GM12878 (cell line): ENCODE measurements around the gene RNF31. TPM values are rescaled to one million over a fixed set of nuclear protein-coding genes. Genes with fewer than 3 reads are reported as not detected.

Experiments used
- ATAC-seq: fragments of 200-7000 bp; cut with Tn5 transposase; 3 replicates; pipeline ENCODE4 v1.9.1; 2020; ENCODE audit warnings: mild to moderate bottlenecking, moderate library complexity
- BruUV-seq: library from RNA; stranded (reverse); fragments of 400-500 nt; replicated peaks from 2 replicates; lab custom pipeline; 2021; lab: Mats Ljungman, UMichigan
- CTCF ChIA-PET: fragments of 300-600 bp; sonication (Branson Sonifier 250); formaldehyde crosslinking; extraction: SDS; loops from one replicate; lab custom pipeline; 2021; ENCODE audit warnings: inconsistent platforms; lab: Yijun Ruan, JAX
- POLR2A ChIA-PET: fragments of 350-600 bp; formaldehyde crosslinking; extraction: SDS; loops from one replicate; lab custom pipeline; 2021; ENCODE audit warnings: inconsistent platforms; lab: Charles Lee
- RAD21 ChIA-PET: fragments of 300-600 bp; sonication (Branson Sonifier 250); formaldehyde crosslinking; loops from one replicate; lab custom pipeline; 2023; ENCODE audit warnings: antibody characterized with exemption; ENCODE audit not compliant: unreplicated experiment; lab: Charles Lee
- SMC1A ChIA-PET: fragments of 300-600 bp; sonication (Branson Sonifier 250); formaldehyde crosslinking; loops from one replicate; lab custom pipeline; 2023; ENCODE audit not compliant: unreplicated experiment, uncharacterized antibody; lab: Charles Lee
- DNase-seq: peaks from one replicate; pipeline ENCODE4 v3.0.0-alpha.2; 2011; ENCODE audit warnings: low read depth, low spot score
- FAIRE-seq: peaks from 3 replicates; lab custom pipeline; 2011; peaks lifted over from hg19 to GRCh38; lab: Jason Lieb, UNC
- H2AFZ ChIP-seq: 2 replicates; pipeline ENCODE4 v1.6.0; 2011; ENCODE audit warnings: low read depth, low read length, control low read depth; ENCODE audit not compliant: control insufficient read depth
- H3K27ac ChIP-seq: 2 replicates; pipeline ENCODE4 v1.5.1; 2011; ENCODE audit warnings: control low read depth; ENCODE audit not compliant: control insufficient read depth, insufficient read depth
- H3K27me3 ChIP-seq, 2 experiments: replicated peaks in 1 of 2; 2 replicates each; pipeline versions ENCODE4 v1.6.0 to v1.6.1; 2011; ENCODE audit warnings: low read length in 1 of 2; ENCODE audit not compliant: control insufficient read depth in 2 of 2, insufficient read depth in 2 of 2
- H3K36me3 ChIP-seq, 2 experiments: 2 replicates each; pipeline ENCODE4 v1.5.1; 2011; ENCODE audit warnings: low read length in 1 of 2; ENCODE audit not compliant: control insufficient read depth in 2 of 2, insufficient read depth in 2 of 2
- H3K4me1 ChIP-seq: 2 replicates; pipeline ENCODE4 v1.6.1; 2011; ENCODE audit warnings: mild to moderate bottlenecking, low read length, moderate library complexity, mixed read lengths; ENCODE audit not compliant: control insufficient read depth, insufficient read depth
- H3K4me2 ChIP-seq: 2 replicates; pipeline ENCODE4 v1.6.0; 2011; ENCODE audit warnings: control low read depth; ENCODE audit not compliant: control insufficient read depth, insufficient read depth
- H3K4me3 ChIP-seq: fragments of 200-600 bp; sonication (generic); 2 replicates; pipeline ENCODE4 v1.5.1; 2016
- H3K79me2 ChIP-seq: 2 replicates; pipeline ENCODE4 v1.6.0; 2011; ENCODE audit warnings: low read length; ENCODE audit not compliant: control insufficient read depth, insufficient read depth
- H3K9ac ChIP-seq: 2 replicates; pipeline ENCODE4 v1.8.0; 2011; ENCODE audit warnings: low read length, control low read depth, mixed read lengths; ENCODE audit not compliant: control insufficient read depth, insufficient read depth
- H3K9me3 ChIP-seq: replicated peaks from 3 replicates; pipeline ENCODE4 v1.5.1; 2011; ENCODE audit warnings: mild to moderate bottlenecking, low read length; ENCODE audit not compliant: control insufficient read depth, insufficient read depth
- H4K20me1 ChIP-seq: 2 replicates; pipeline ENCODE4 v1.6.0; 2011; ENCODE audit not compliant: control insufficient read depth, insufficient read depth
- ATF7 ChIP-seq: fragments of 450-650 bp; IDR thresholded peaks from 2 replicates; pipeline ENCODE4 v1.6.1; 2016; ENCODE audit warnings: low read depth, mild to moderate bottlenecking
- CHD4 ChIP-seq: fragments of 200-600 bp; sonication (generic); IDR thresholded peaks from 2 replicates; pipeline ENCODE4 v1.6.1; 2016; ENCODE audit warnings: mild to moderate bottlenecking
- HSF1 ChIP-seq: fragments of 150-350 bp; IDR thresholded peaks from 2 replicates; pipeline ENCODE4 v1.6.1; 2014; ENCODE audit warnings: mild to moderate bottlenecking, low read depth, low read length
- NR2C2 ChIP-seq: IDR thresholded peaks from 2 replicates; pipeline ENCODE4 v1.6.1; 2011; ENCODE audit warnings: borderline replicate concordance, low read depth; ENCODE audit not compliant: control insufficient read depth, insufficient read length
- POLR2A ChIP-seq: IDR thresholded peaks from 2 replicates; pipeline ENCODE4 v1.6.1; 2011; ENCODE audit warnings: low read depth, mild to moderate bottlenecking, low read length
- POLR2AphosphoS5 ChIP-seq: IDR thresholded peaks from 2 replicates; pipeline ENCODE4 v1.6.1; 2011; ENCODE audit warnings: mild to moderate bottlenecking, low read length, inconsistent platforms
- SMAD5 ChIP-seq: IDR thresholded peaks from 2 replicates; pipeline ENCODE4 v1.6.1; 2016; ENCODE audit warnings: antibody characterized with exemption, low read depth
- SPI1 ChIP-seq: IDR thresholded peaks from 2 replicates; pipeline ENCODE4 v1.6.1; 2011; ENCODE audit warnings: low read depth, mild to moderate bottlenecking, low read length, moderate library complexity, borderline replicate concordance; ENCODE audit not compliant: insufficient read depth
- WGBS: methylation state at CpG from one replicate; pipeline ENCODE4 v1.1.6; 2016; ENCODE audit warnings: low lambda C conversion rate; ENCODE audit not compliant: insufficient replicate concordance, insufficient coverage; ENCODE audit errors: missing lambda C conversion rate; 5-methylcytosine and 5-hydroxymethylcytosine counted together
- in situ Hi-C: fragments of 300-500 bp; cut with MboI; formaldehyde crosslinking; loops from 9 replicates; pipeline ENCODE4 v1.14.3; 2018; ENCODE audit warnings: mixed read lengths
- intact Hi-C: fragments of 100-400 bp; cut with micrococcal nuclease; formaldehyde crosslinking; loops from one replicate; pipeline ENCODE4 v1.14.2; 2022; ENCODE audit not compliant: unreplicated experiment
- polyA plus RNA-seq, 11 experiments: library from polyadenylated mRNA; depleted of rRNA in 4 of 11; unstranded in 6 of 11; stranded (reverse) in 5 of 11; fragments of >200 nt; fragmentation: Nextera tagmentation in 4 of 11; fragmentation: Illumina TruSeq in 1 of 11; extraction: Ambion mirVana in 4 of 11; extraction: Trizol in 1 of 11; gene quantifications; 1 replicate in 1 of 11; 2 replicates in 10 of 11; pipeline versions ENCODE4 v1.2.1 to v1.2.3, GENCODE V29; 2011 to 2016; ENCODE audit warnings: inconsistent platforms in 2 of 11, missing spikeins in 2 of 11, low read depth in 1 of 11
- total RNA-seq, 4 experiments: library from RNA; depleted of rRNA in 3 of 4; stranded (reverse); fragments of >200 nt in 3 of 4; fragmentation: Illumina TruSeq in 1 of 4; extraction: Trizol in 1 of 4; gene quantifications; 2 replicates each; pipeline versions ENCODE4 v1.2.1 to v1.2.3, GENCODE V29; 2013 to 2021

RNF31 gene
- total and polyA plus RNA-seq, 10 of the 15 experiments (the other 5 are each of a cell fraction or from before 2014, with no cell fraction given), result 8.5 to 92.7 (median 52.0) TPM

- ChIA-PET POLR2A (interaction anchor here (1.4 kb wide), 1 partner anchor 18 kb away, joined by 4 read pairs; no protein-coding TSS in a partner anchor), RAD21 (interaction anchor here (1.7 kb wide), 1 partner anchor 117 kb away, joined by 4 read pairs; no protein-coding TSS in a partner anchor), CTCF (interaction anchor here (0.6 to 1.0 kb wide), 3 partner anchors 33 to 128 kb away, joined by 3 to 5 read pairs (median 3); partner anchors contain the start of genes CHMP4A, CIDEB and MDP1), SMC1A (no interaction called here)
- in situ Hi-C loops (no loop called here), intact Hi-C loops (no loop called here)
- BruUV-seq, result no TSS peak
- FAIRE-seq, result no peak
- no peaks in the 10 kb centered on the region for H3K4me1 ChIP-seq
- H3K27ac ChIP-seq, result no peak overlapping the region
- no peak overlapping the region for H3K4me3 ChIP-seq
- H4K20me1 ChIP-seq, result no peaks in the 10 kb centered on the region
- H3K79me2 ChIP-seq, result no peaks in the 10 kb centered on the region
- H3K27me3 ChIP-seq, result no peaks in the 10 kb centered on the region
- no peak overlapping the region for H2AFZ ChIP-seq
- TF ChIP-seq HSF1 (no peak), POLR2A (peak; percentile 62), NR2C2 (no peak), POLR2AphosphoS5 (0 out of 2 replicates have a peak, but pooled peaks have one; percentile 3), ATF7 (0 out of 2 replicates have a peak, but pooled peaks have one; percentile 45), CHD4 (no peak), SPI1 (no peak), SMAD5 (0 out of 2 replicates have a peak, but pooled peaks have one; percentile 27)
- H3K36me3 ChIP-seq, result peaks cover 13 to 54% of the 10 kb centered on the region in 2 experiments; a peak in 3 of 4 replicates
- peak; percentile 52 for ATAC-seq
- H3K9ac ChIP-seq, result no peak overlapping the region
- H3K9me3 ChIP-seq, result no peaks in the 10 kb centered on the region
- WGBS, result 53% methylated on average over 18 of the region's 18 CpGs
- no peak overlapping the region for H3K4me2 ChIP-seq
- DNase-seq, result no peak
Measured at GRCh38 chr14:24179961-24180796, 32.9 kb downstream of the RNF31 start.
